GM23338 (cell line): ENCODE data around the gene DENND4C.

ENCODE experiments used
- CREB1 ChIP-seq: fragments of 250-450 bp; sonication (Bioruptor Pico); IDR thresholded peaks from 2 replicates; pipeline ENCODE4 v1.5.0; 2020; ENCODE audit warnings: low read depth, mild to moderate bottlenecking, moderate library complexity
- CTCF ChIP-seq, 2 experiments: fragments of 200-600 bp in 1 of 2; sonication (generic) in 1 of 2; conservative IDR thresholded peaks; 2 replicates each; pipeline versions ENCODE4 v1.5.1 to v1.6.1; 2016 to 2017; ENCODE audit warnings: antibody characterized with exemption in 2 of 2, low read depth in 2 of 2, mild to moderate bottlenecking in 2 of 2, moderate library complexity in 1 of 2
- ETS1 ChIP-seq: IDR thresholded peaks from 2 replicates; pipeline ENCODE4 v1.6.1; 2016; ENCODE audit warnings: antibody characterized with exemption
- EZH2 ChIP-seq: fragments of 200-600 bp; sonication (generic); IDR thresholded peaks from one replicate; pipeline ENCODE4 v1.8.0; 2017; ENCODE audit warnings: antibody characterized with exemption, mild to moderate bottlenecking, low read depth; ENCODE audit not compliant: unreplicated experiment
- EZH2phosphoT487 ChIP-seq: fragments of 200-600 bp; sonication (generic); IDR thresholded peaks from one replicate; pipeline ENCODE4 v1.8.1; 2018; ENCODE audit warnings: antibody characterized with exemption; ENCODE audit not compliant: unreplicated experiment
- JUNB ChIP-seq: IDR thresholded peaks from one replicate; pipeline ENCODE4 v1.6.1; 2016; ENCODE audit warnings: antibody characterized with exemption; ENCODE audit not compliant: unreplicated experiment
- NANOG ChIP-seq: IDR thresholded peaks from 2 replicates; pipeline ENCODE4 v1.6.1; 2016; ENCODE audit warnings: antibody characterized with exemption, borderline replicate concordance
- POLR2AphosphoS5 ChIP-seq: IDR thresholded peaks from 2 replicates; pipeline ENCODE4 v1.6.1; 2016; ENCODE audit warnings: antibody characterized with exemption, low read depth
- REST ChIP-seq: IDR thresholded peaks from one replicate; pipeline ENCODE4 v1.6.1; 2018; ENCODE audit warnings: antibody characterized with exemption; ENCODE audit not compliant: unreplicated experiment
- ZNF331 ChIP-seq: fragments of 250-450 bp; sonication (Bioruptor Pico); IDR thresholded peaks from 2 replicates; pipeline ENCODE4 v1.5.0; 2020; ENCODE audit warnings: low read depth, mild to moderate bottlenecking, moderate library complexity
- ZNF462 ChIP-seq: fragments of 250-450 bp; sonication (Bioruptor Pico); IDR thresholded peaks from 2 replicates; pipeline ENCODE4 v1.5.0; 2020; ENCODE audit warnings: mild to moderate bottlenecking, moderate library complexity

GRCh38 chr9:19408316-19408692, 177.8 kb downstream of the DENND4C start:
- TF ChIP-seq CTCF (conservative IDR thresholded peaks at IDR 0.05; ENCODE audit: low read depth in 2 of 2): no peak
- no peak for TF ChIP-seq JUNB
- no peak for TF ChIP-seq EZH2phosphoT487
- TF ChIP-seq POLR2AphosphoS5: no peak
- TF ChIP-seq REST: no peak
- no peak for TF ChIP-seq ZNF331 (CRISPR knock-in tag)
- TF ChIP-seq EZH2: no peak
- no peak for TF ChIP-seq CREB1
- no peak for TF ChIP-seq NANOG
- no peak for TF ChIP-seq ETS1
- TF ChIP-seq ZNF462 (CRISPR knock-in tag): no peak
